Fibroblast of lung (primary cell): Measurements from ENCODE around the gene SFN.

Experiments used
- EZH2 ChIP-seq: IDR thresholded peaks from 2 replicates; pipeline ENCODE4 v1.5.1; 2012; ENCODE audit warnings: low read length, control low read depth, mild to moderate bottlenecking; ENCODE audit errors: missing control alignments
- TF ChIP-seq, protein P1 (sequence below), 2 donors: IDR thresholded peaks in 1 of 2; conservative IDR thresholded peaks in 1 of 2; 1 replicate in 1 of 2; 2 replicates in 1 of 2; pipeline ENCODE4 v1.5.1; 2011 to 2012; ENCODE audit warnings: low read length in 2 of 2, control low read depth in 1 of 2, inconsistent platforms in 1 of 2, low read depth in 1 of 2, mild to moderate bottlenecking in 1 of 2

DNA sequence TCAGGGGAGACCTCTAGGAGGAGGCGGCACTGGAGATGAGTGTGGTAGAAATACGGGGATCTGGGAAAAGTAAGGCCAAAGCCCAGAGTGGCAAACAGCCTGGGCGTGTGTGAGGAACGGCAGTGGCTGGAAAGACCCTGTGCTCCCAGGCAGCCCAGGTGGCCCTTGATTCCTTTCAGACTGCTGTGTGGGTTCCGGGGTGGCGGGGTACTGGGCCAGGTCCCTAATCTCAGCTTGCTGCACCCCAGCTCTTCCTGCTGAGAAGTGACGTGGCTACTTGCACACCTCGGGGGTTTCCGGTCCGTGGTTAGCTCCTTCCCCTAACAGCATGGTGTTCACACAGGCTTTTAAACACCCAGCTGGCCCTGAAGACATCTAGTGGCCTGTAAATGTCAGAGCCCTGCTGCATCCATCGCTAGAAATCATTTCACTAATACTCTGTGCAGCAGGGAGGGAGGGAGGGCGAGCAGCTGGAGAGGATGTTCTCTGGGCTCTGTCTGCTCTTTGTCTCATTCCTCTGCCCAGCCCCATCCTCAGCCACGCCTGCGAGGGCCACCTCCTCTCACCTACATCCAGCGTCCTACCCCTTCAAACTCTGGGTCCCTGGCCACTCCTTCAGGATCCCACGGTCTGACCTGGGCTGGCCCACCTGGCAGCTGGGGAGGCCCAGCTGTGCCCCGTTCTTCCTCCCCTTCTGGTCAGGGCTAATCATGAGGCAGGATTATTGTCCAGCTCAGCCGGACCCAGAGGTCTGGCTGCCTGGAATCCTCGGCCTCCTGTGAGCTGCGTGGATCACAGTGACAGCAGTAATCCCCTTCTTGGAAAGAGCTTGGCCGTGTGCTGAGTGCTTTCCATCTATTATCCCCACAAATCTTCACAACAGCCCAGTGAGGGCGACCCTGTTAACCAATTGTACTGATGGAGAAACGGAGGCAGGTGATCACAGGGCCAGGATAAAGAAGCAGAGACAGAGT, 29.2 kb upstream of the SFN start:
- TF ChIP-seq, protein P1, sequence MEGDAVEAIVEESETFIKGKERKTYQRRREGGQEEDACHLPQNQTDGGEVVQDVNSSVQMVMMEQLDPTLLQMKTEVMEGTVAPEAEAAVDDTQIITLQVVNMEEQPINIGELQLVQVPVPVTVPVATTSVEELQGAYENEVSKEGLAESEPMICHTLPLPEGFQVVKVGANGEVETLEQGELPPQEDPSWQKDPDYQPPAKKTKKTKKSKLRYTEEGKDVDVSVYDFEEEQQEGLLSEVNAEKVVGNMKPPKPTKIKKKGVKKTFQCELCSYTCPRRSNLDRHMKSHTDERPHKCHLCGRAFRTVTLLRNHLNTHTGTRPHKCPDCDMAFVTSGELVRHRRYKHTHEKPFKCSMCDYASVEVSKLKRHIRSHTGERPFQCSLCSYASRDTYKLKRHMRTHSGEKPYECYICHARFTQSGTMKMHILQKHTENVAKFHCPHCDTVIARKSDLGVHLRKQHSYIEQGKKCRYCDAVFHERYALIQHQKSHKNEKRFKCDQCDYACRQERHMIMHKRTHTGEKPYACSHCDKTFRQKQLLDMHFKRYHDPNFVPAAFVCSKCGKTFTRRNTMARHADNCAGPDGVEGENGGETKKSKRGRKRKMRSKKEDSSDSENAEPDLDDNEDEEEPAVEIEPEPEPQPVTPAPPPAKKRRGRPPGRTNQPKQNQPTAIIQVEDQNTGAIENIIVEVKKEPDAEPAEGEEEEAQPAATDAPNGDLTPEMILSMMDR (conservative IDR thresholded peaks at IDR 0.05 in 1 of 2, IDR thresholded peaks at IDR 0.05 in 1 of 2; ENCODE audit: low read depth in 1 of 2, low read length in 2 of 2): no peak
- TF ChIP-seq EZH2: no peak
